ENCODE data around the gene KRTAP4-12.
"Not testable (repeated sequence)": the region's sequence is repeated elsewhere in the genome, so short reads cannot be mapped to it uniquely, and the experiment has no call there.

KRTAP4-12 gene

DNA sequence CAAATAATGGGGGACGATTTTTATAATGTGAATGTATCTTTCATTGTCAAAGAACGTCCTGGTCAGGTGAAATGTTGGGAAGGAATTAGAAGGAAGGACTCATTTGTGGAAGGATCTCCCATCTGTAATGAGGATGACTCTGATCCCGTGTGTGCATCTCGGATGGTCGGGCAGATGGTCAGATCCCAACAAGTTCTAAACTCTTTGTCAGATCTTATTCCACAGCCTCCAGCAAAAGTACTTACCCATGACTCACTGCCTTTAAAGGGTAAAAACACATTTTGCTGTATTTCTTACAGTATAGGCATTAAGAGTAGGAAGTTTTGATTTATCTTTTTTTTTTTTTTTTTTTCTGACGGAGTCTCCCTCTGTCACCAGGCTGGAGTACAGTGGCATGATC lies 25.5 kb downstream of the KRTAP4-12 start:
- DNase-seq (ENCODE audit: extremely low spot score): no peak
- TF ChIP-seq CTCF (IDR thresholded peaks at IDR 0.05; ENCODE audit: control extremely low read depth, extremely low read depth, low read depth, missing control alignments): no peak
- POLR2A ChIA-PET: no interaction called here
- CTCF ChIA-PET: no interaction called here

GRCh38 chr17:41098042-41098441 lies 25.9 kb downstream of the KRTAP4-12 start, which contains the start of gene KRTAP4-8:
KRTAP4-8 (minus strand) TSS chr17:41098142; CDS start chr17:41098084, 58 bp downstream.
- ChIA-PET POLR2A (no interaction called here), CTCF (no interaction called here)
- no peak for TF ChIP-seq CTCF (IDR thresholded peaks at IDR 0.05; ENCODE audit: control extremely low read depth, extremely low read depth, low read depth, missing control alignments)
- DNase-seq (ENCODE audit: extremely low spot score): no peak

DNA sequence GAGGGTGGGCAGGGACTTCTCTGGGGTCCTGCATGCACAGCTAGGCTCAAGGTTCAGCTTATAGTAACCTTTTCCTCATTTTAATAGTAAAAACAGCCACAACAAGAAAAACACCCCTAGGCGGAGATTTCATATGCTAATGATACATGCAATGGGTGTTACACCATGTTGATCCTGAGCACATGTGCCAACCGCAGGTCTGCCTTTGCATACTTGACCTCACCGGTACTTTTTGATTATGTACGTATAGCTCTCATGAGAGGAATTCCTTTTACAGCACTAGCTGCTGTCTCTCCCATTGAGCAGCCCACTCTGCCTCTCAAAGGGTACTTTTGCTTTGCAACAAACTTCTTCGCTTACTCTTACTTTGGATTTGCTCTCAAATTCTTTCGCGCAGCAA lies 27.9 kb downstream of the KRTAP4-12 start:
- TF ChIP-seq CTCF (IDR thresholded peaks at IDR 0.05; ENCODE audit: control extremely low read depth, extremely low read depth, low read depth, missing control alignments): no peak
- ChIA-PET CTCF (no interaction called here), POLR2A (no interaction called here)
- DNase-seq (ENCODE audit: extremely low spot score): no peak

DNA sequence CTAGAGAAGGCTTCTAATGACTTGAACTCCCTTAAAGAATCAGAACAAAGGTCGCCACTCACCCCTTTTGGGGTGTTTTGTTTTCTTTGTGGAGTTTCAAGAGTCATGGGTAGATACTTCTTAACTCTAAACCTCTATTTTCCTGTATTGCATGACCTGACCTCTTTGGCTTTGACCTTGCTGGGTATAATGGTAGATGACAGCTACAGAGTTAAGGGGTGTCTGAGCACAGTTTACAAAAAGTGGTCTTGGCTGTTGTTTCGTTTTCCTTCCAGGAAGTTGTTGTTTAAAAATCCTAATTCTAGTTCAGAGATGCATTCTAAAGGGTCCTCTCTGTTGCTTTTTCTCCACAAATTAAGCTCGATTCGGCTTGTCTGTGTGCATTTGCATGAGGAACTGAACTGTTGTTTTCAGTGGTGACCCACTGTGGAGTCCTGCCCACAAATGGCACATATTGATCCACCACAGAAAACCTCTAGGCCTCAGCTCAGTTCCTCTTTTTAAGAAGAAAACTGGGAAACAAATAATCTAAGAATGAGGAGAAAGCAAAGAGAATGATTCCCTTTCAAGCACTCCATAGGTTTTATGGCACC lies 35.1 kb downstream of the KRTAP4-12 start:
- POLR2A ChIA-PET; DNase-seq (ENCODE audit: extremely low spot score); CTCF ChIA-PET: not testable (repeated sequence)

DNA sequence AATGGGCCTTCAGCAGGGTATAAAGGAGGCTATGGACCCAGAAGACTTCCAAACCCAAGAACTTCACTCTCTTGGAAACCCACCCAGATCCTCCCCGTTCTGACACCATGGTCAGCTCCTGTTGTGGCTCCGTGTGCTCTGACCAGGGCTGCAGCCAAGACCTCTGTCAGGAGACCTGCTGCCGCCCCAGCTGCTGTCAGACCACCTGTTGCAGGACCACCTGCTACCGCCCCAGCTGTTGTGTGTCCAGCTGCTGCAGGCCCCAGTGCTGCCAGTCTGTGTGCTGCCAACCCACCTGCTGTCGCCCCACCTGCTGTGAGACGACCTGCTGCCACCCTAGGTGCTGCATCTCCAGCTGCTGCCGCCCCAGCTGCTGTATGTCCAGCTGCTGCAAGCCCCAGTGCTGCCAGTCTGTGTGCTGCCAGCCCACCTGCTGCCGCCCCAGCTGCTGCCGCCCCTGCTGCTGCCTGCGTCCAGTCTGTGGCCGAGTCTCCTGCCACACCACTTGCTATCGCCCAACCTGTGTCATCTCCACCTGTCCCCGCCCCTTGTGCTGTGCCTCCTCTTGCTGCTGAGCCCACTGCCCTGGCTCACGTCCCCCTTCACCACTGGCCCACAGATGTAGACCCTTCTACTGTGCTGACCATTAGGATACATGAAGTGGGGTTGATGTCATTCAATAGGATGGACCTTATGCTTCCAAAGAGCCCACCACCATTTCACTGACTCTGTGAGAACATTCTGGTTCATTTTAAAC lies 39.7 kb downstream of the KRTAP4-12 start, which contains the start of gene KRTAP4-7:
KRTAP4-7 (plus strand) TSS at position 51 of the 757 bp plus-strand sequence; CDS start at position 108, 57 bp downstream.
- CTCF ChIA-PET; POLR2A ChIA-PET; DNase-seq (ENCODE audit: extremely low spot score): not testable (repeated sequence)

DNA sequence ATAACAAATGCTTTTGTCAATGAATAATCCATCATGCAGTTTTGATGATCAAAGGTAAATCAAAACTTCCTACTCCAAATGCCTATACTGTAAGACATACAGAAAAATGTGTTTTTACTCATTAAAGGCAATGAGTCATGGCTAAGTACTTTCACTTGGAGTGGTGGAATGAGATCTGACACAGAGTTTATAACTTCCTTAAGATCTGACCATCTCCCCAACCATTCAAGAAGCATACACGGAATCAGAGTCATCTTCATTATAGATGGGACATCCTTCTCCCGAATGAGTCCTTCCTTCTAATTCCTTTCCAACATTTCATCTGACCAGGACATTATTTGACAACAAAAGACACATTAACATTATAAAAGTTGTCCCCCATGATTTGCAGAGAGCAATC lies 40.6 kb downstream of the KRTAP4-12 start:
- DNase-seq (ENCODE audit: extremely low spot score); POLR2A ChIA-PET; CTCF ChIA-PET: not testable (repeated sequence)

DNA sequence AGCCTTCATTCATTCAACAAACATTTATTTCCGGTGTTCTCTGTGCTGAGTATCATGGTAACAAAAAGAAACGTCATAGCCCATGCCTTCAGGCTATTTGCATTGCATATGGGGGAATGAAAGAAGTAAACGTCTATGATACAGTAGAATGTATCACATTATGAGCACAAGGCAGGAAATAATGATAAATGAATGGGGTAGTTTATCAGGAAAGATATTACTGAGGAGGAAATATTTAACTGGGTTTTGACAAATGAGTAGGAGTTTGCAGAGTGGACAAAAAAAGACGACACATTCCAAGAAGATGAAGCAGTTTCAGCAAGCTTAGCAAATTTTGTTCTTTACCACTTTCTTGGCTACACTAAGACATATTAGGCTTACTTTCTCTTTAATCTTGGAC lies 41.4 kb downstream of the KRTAP4-12 start:
- no peak for DNase-seq (ENCODE audit: extremely low spot score)
- ChIA-PET POLR2A (no interaction called here), CTCF (no interaction called here)
- TF ChIP-seq CTCF (IDR thresholded peaks at IDR 0.05; ENCODE audit: control extremely low read depth, extremely low read depth, low read depth, missing control alignments): no peak

- TF ChIP-seq CTCF (IDR thresholded peaks at IDR 0.05; ENCODE audit: control extremely low read depth, extremely low read depth, low read depth, missing control alignments): no peak
- ChIA-PET POLR2A (no interaction called here), CTCF (no interaction called here)
- no peak for DNase-seq (ENCODE audit: extremely low spot score)
These were observed 47.2 kb downstream of the KRTAP4-12 start for GRCh38 chr17:41076788-41077187.

Data from GM10248 (cell line).